WTC11 (cell line): ENCODE results near the gene TMEM19. TPM values are rescaled to one million over a fixed set of nuclear protein-coding genes. Genes with fewer than 3 reads are reported as not detected.

Source experiments
- ATAC-seq: fragments of 200-7000 bp; cut with Tn5 transposase; 2 replicates; pipeline ENCODE4 v1.10.0; 2021; ENCODE audit warnings: mild to moderate bottlenecking, moderate library complexity
- CTCF ChIA-PET: fragments of 300-600 bp; sonication (Branson Sonifier 250); formaldehyde crosslinking; loops from one replicate; lab custom pipeline; 2021; ENCODE audit warnings: antibody characterized with exemption; lab: Charles Lee
- POLR2A ChIA-PET: fragments of 350-600 bp; sonication (Branson Sonifier 250); formaldehyde crosslinking; loops from one replicate; lab custom pipeline; 2021; ENCODE audit warnings: antibody characterized with exemption; lab: Charles Lee
- DNase-seq: peaks from one replicate; pipeline ENCODE4 v3.0.0; 2021; ENCODE audit warnings: low spot score
- H3K27ac Mint-ChIP-seq: 2 replicates; pipeline ENCODE4 v1.8.0; 2021; ENCODE audit warnings: mixed read lengths
- H3K27me3 Mint-ChIP-seq: 2 replicates; pipeline ENCODE4 v1.8.0; 2021; ENCODE audit warnings: low read depth, mild to moderate bottlenecking, moderate library complexity, mixed read lengths
- H3K36me3 Mint-ChIP-seq: 2 replicates; pipeline ENCODE4 v1.8.0; 2021; ENCODE audit warnings: mixed read lengths
- H3K4me1 Mint-ChIP-seq: 2 replicates; pipeline ENCODE4 v1.8.0; 2022; ENCODE audit warnings: mixed read lengths
- H3K4me3 Mint-ChIP-seq: 2 replicates; pipeline ENCODE4 v1.8.0; 2021; ENCODE audit warnings: mild to moderate bottlenecking, moderate library complexity, mixed read lengths
- H3K9me3 Mint-ChIP-seq: 2 replicates; pipeline ENCODE4 v1.8.0; 2021; ENCODE audit warnings: mixed read lengths
- CDX4 ChIP-seq: fragments of 250-450 bp; sonication (Bioruptor Pico); IDR thresholded peaks from 2 replicates; pipeline ENCODE4 v1.9.0; 2021; ENCODE audit warnings: moderate library complexity, mild to moderate bottlenecking, inconsistent platforms, borderline replicate concordance
- CTCF ChIP-seq: fragments of 200-600 bp; IDR thresholded peaks from 2 replicates; pipeline ENCODE4 v1.8.0; 2022; ENCODE audit warnings: antibody characterized with exemption
- EMX1 ChIP-seq: fragments of 250-450 bp; sonication (Bioruptor Pico); IDR thresholded peaks from 2 replicates; pipeline ENCODE4 v1.8.0; 2021; ENCODE audit warnings: mild to moderate bottlenecking
- ERG ChIP-seq: fragments of 250-450 bp; sonication (Bioruptor Pico); IDR thresholded peaks from 2 replicates; pipeline ENCODE4 v1.8.0; 2021; ENCODE audit warnings: mild to moderate bottlenecking
- FOXK1 ChIP-seq: sonication (generic); formaldehyde crosslinking; IDR thresholded peaks from 2 replicates; pipeline ENCODE4 v1.8.0; 2022; ENCODE audit warnings: mild to moderate bottlenecking, moderate library complexity, missing genetic modification reagents
- GABPB1 ChIP-seq: sonication (generic); formaldehyde crosslinking; IDR thresholded peaks from 2 replicates; pipeline ENCODE4 v1.8.1; 2023; ENCODE audit warnings: mild to moderate bottlenecking, missing genetic modification reagents
- HMGA2 ChIP-seq: fragments of 250-450 bp; sonication (Bioruptor Pico); IDR thresholded peaks from 2 replicates; pipeline ENCODE4 v1.4.0; 2021; ENCODE audit warnings: mild to moderate bottlenecking, moderate library complexity
- IRF1 ChIP-seq: sonication (generic); formaldehyde crosslinking; IDR thresholded peaks from 2 replicates; pipeline ENCODE4 v1.8.0; 2023; ENCODE audit warnings: missing genetic modification reagents
- IRF2 ChIP-seq: sonication (generic); formaldehyde crosslinking; IDR thresholded peaks from 2 replicates; pipeline ENCODE4 v1.8.0; 2022; ENCODE audit warnings: low read depth, missing genetic modification reagents, borderline replicate concordance
- KAT7 ChIP-seq: sonication (generic); formaldehyde crosslinking; IDR thresholded peaks from 2 replicates; pipeline ENCODE4 v1.8.1; 2023; ENCODE audit warnings: missing genetic modification reagents, mild to moderate bottlenecking, borderline replicate concordance
- NFE2L1 ChIP-seq: sonication (generic); formaldehyde crosslinking; IDR thresholded peaks from 2 replicates; pipeline ENCODE4 v1.8.1; 2023; ENCODE audit warnings: missing genetic modification reagents
- NR1H2 ChIP-seq: sonication (generic); formaldehyde crosslinking; IDR thresholded peaks from 2 replicates; pipeline ENCODE4 v1.9.0; 2021; ENCODE audit warnings: mild to moderate bottlenecking, moderate library complexity, missing genetic modification reagents
- NR3C1 ChIP-seq: sonication (generic); formaldehyde crosslinking; conservative IDR thresholded peaks from 2 replicates; pipeline ENCODE4 v1.8.1; 2023; ENCODE audit warnings: low read depth, mild to moderate bottlenecking, missing genetic modification reagents
- OVOL2 ChIP-seq: fragments of 250-450 bp; sonication (Bioruptor Pico); IDR thresholded peaks from 2 replicates; pipeline ENCODE4 v1.9.0; 2021; ENCODE audit warnings: mild to moderate bottlenecking, borderline replicate concordance
- SMAD4 ChIP-seq: sonication (generic); formaldehyde crosslinking; IDR thresholded peaks from 2 replicates; pipeline ENCODE4 v1.8.0; 2022; ENCODE audit warnings: mild to moderate bottlenecking, missing genetic modification reagents
- ZNF121 ChIP-seq: sonication (generic); formaldehyde crosslinking; IDR thresholded peaks from 2 replicates; pipeline ENCODE4 v1.8.0; 2023; ENCODE audit warnings: missing genetic modification reagents
- ZNF423 ChIP-seq: fragments of 250-450 bp; sonication (Bioruptor Pico); IDR thresholded peaks from 2 replicates; pipeline ENCODE4 v2.1.2; 2022; ENCODE audit warnings: mild to moderate bottlenecking, moderate library complexity
- ZNF512 ChIP-seq: sonication (generic); formaldehyde crosslinking; IDR thresholded peaks from 2 replicates; pipeline ENCODE4 v1.8.1; 2022; ENCODE audit warnings: missing genetic modification reagents, borderline replicate concordance
- total RNA-seq: library from RNA; stranded (reverse); gene quantifications from 3 replicates; pipeline ENCODE4 v1.2.3, GENCODE V29; 2021
- TF ChIP-seq, protein P1 (sequence below): fragments of 250-450 bp; sonication (Bioruptor Pico); IDR thresholded peaks from 2 replicates; pipeline ENCODE4 v1.9.0; 2021; ENCODE audit warnings: mild to moderate bottlenecking
- TF ChIP-seq, protein P2 (sequence below): sonication (generic); formaldehyde crosslinking; IDR thresholded peaks from 2 replicates; pipeline ENCODE4 v1.8.1; 2022; ENCODE audit warnings: low read depth, mild to moderate bottlenecking, moderate library complexity, missing genetic modification reagents, borderline replicate concordance
- TF ChIP-seq, protein P3 (sequence below): sonication (generic); formaldehyde crosslinking; IDR thresholded peaks from 2 replicates; pipeline ENCODE4 v1.8.0; 2022; ENCODE audit warnings: missing genetic modification reagents

The TMEM19 gene
- total RNA-seq, 1 experiment from 2014 or later, result 11.7 TPM

DNA sequence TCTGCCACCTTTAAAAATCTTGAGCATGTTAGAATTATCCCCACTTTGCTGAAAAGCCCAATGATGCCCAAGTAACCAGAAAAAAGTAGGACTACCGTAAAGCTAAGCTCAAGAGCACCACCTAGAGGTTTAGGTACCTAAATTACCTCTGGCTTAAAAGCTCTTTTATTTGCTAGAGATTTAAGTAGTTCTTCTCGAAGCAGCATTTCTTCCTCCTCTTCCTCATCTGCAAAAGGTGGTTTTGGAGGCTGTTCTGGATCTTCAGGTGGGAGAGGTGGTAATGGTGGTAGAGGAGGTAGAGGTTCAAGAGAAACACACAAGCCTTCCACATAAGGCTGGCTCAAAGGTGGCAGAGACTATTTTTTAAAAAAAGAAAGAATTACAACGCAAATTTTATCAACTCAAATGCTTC is 49.2 kb upstream of the TMEM19 start:
- Mint-ChIP-seq H3K27me3 (no peaks in the 10 kb centered on the region), H3K4me1 (no peaks in the 10 kb centered on the region), H3K36me3 (peaks cover 56% of the 10 kb centered on the region), H3K9me3 (no peaks in the 10 kb centered on the region), H3K4me3 (no peak overlapping the region), H3K27ac (peak overlapping the region; percentile 89)
- ATAC-seq (peak; percentile 63), DNase-seq (no peak)
- TF ChIP-seq ERG (no peak), NR3C1 (CRISPR knock-in tag) (no peak), CTCF (peak; percentile 59), OVOL2 (no peak)
- TF ChIP-seq, protein P1, sequence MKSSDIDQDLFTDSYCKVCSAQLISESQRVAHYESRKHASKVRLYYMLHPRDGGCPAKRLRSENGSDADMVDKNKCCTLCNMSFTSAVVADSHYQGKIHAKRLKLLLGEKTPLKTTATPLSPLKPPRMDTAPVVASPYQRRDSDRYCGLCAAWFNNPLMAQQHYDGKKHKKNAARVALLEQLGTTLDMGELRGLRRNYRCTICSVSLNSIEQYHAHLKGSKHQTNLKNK (CRISPR knock-in tag), result no peak
- ChIA-PET CTCF (interaction anchor here (0.5 to 1.4 kb wide), 33 partner anchors 9 to 622 kb away, joined by 3 to 44 read pairs (median 3); partner anchors contain the start of genes RAB21, THAP2 and ZFC3H1), POLR2A (interaction anchor here (0.7 kb wide), 1 partner anchor 27 kb away, joined by 8 read pairs; the partner anchor contains the start of genes THAP2 and ZFC3H1)

DNA sequence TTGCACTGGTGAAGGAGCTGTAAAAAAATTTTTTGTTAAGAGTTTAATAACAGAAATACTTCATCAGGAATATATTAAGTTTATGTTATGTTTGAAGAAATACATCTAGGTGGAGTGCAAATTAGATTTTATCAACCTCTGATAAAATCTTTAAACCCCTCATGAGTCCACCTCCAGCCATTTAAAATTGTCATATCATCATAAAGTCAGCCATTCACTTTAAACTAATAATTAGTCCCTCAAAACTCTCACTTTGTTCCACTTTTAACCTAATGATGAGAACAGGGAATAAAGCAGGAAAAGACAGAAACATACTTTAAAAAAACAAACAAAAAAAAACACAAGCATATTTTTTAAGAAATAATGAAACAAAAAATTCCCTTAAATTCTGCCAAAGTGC is 47.4 kb upstream of the TMEM19 start:
- no peak for DNase-seq
- Mint-ChIP-seq H3K36me3 (peaks cover 50% of the 10 kb centered on the region), H3K9me3 (no peaks in the 10 kb centered on the region), H3K27ac (no peak overlapping the region), H3K4me1 (no peaks in the 10 kb centered on the region), H3K27me3 (no peaks in the 10 kb centered on the region), H3K4me3 (no peak overlapping the region)
- POLR2A ChIA-PET, result interaction anchor here (0.9 kb wide), 1 partner anchor 26 kb away, joined by 3 read pairs; the partner anchor contains the start of genes THAP2 and ZFC3H1
- no peak for ATAC-seq
- CTCF ChIA-PET, result interaction anchor here (1.1 kb wide), 1 partner anchor 108 kb away, joined by 5 read pairs; no protein-coding TSS in a partner anchor
- no peak for TF ChIP-seq FOXK1 (CRISPR knock-in tag)
- TF ChIP-seq CTCF, result no peak
- no peak for TF ChIP-seq EMX1 (CRISPR knock-in tag)
- no peak for TF ChIP-seq ZNF121 (CRISPR knock-in tag)
- TF ChIP-seq GABPB1 (CRISPR knock-in tag), result no peak
- TF ChIP-seq, protein P2, sequence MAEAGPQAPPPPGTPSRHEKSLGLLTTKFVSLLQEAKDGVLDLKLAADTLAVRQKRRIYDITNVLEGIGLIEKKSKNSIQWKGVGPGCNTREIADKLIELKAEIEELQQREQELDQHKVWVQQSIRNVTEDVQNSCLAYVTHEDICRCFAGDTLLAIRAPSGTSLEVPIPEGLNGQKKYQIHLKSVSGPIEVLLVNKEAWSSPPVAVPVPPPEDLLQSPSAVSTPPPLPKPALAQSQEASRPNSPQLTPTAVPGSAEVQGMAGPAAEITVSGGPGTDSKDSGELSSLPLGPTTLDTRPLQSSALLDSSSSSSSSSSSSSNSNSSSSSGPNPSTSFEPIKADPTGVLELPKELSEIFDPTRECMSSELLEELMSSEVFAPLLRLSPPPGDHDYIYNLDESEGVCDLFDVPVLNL (CRISPR knock-in tag), result no peak
- no peak for TF ChIP-seq ZNF512 (CRISPR knock-in tag)
- TF ChIP-seq HMGA2 (CRISPR knock-in tag), result no peak
- TF ChIP-seq NR1H2 (CRISPR knock-in tag), result no peak
- TF ChIP-seq, protein P3, sequence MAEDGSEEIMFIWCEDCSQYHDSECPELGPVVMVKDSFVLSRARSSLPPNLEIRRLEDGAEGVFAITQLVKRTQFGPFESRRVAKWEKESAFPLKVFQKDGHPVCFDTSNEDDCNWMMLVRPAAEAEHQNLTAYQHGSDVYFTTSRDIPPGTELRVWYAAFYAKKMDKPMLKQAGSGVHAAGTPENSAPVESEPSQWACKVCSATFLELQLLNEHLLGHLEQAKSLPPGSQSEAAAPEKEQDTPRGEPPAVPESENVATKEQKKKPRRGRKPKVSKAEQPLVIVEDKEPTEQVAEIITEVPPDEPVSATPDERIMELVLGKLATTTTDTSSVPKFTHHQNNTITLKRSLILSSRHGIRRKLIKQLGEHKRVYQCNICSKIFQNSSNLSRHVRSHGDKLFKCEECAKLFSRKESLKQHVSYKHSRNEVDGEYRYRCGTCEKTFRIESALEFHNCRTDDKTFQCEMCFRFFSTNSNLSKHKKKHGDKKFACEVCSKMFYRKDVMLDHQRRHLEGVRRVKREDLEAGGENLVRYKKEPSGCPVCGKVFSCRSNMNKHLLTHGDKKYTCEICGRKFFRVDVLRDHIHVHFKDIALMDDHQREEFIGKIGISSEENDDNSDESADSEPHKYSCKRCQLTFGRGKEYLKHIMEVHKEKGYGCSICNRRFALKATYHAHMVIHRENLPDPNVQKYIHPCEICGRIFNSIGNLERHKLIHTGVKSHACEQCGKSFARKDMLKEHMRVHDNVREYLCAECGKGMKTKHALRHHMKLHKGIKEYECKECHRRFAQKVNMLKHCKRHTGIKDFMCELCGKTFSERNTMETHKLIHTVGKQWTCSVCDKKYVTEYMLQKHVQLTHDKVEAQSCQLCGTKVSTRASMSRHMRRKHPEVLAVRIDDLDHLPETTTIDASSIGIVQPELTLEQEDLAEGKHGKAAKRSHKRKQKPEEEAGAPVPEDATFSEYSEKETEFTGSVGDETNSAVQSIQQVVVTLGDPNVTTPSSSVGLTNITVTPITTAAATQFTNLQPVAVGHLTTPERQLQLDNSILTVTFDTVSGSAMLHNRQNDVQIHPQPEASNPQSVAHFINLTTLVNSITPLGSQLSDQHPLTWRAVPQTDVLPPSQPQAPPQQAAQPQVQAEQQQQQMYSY (CRISPR knock-in tag), result no peak
- TF ChIP-seq NFE2L1 (CRISPR knock-in tag), result no peak
- TF ChIP-seq IRF1, result no peak
- no peak for TF ChIP-seq IRF2 (CRISPR knock-in tag)
- TF ChIP-seq CDX4 (CRISPR knock-in tag), result no peak
- TF ChIP-seq ZNF423 (CRISPR knock-in tag), result no peak
- TF ChIP-seq SMAD4 (CRISPR knock-in tag), result no peak
- no peak for TF ChIP-seq KAT7
